Esophagus muscularis mucosa (tissue), 4 donors: ENCODE results near the gene OGFR.

Experiments used
- CTCF ChIP-seq, 3 experiments: fragments of 200-600 bp in 2 of 3; fragments of 450-650 bp in 1 of 3; sonication (generic) in 2 of 3; IDR thresholded peaks; one replicate each; pipeline ENCODE4 v1.5.1; 2017 to 2019; ENCODE audit warnings: antibody characterized with exemption in 3 of 3, mild to moderate bottlenecking in 2 of 3, moderate library complexity in 1 of 3
- EP300 ChIP-seq: sonication (generic); formaldehyde crosslinking; IDR thresholded peaks from one replicate; pipeline ENCODE4 v1.6.1; 2017; ENCODE audit warnings: antibody characterized with exemption
- POLR2A ChIP-seq: fragments of 450-650 bp; IDR thresholded peaks from one replicate; pipeline ENCODE4 v1.6.1; 2017; ENCODE audit warnings: antibody characterized with exemption, moderate library complexity, mild to moderate bottlenecking, low read depth
- POLR2AphosphoS5 ChIP-seq, 2 donors: sonication (generic); formaldehyde crosslinking; IDR thresholded peaks; one replicate each; pipeline ENCODE4 v1.6.1; 2017; ENCODE audit warnings: antibody characterized with exemption in 2 of 2

GRCh38 chr20:62793757-62794006 is 11.0 kb upstream of the OGFR start:
- no peak for TF ChIP-seq CTCF (IDR thresholded peaks at IDR 0.05)
- TF ChIP-seq POLR2AphosphoS5 (IDR thresholded peaks at IDR 0.05), result no peak
- TF ChIP-seq POLR2A, result no peak
- TF ChIP-seq EP300, result no peak
